Activated CD8-positive, alpha-beta T cell treated with anti-CD3 and anti-CD28 coated beads, Interleukin-2, amount 10 ng/mL, durations not matched to agents 7 days and 5 days (primary cell): ENCODE measurements around the gene BICC1. TPM values are rescaled to one million over a fixed set of nuclear protein-coding genes. Genes with fewer than 3 reads are reported as not detected.
"Not testable (repeated sequence)": the region's sequence is repeated elsewhere in the genome, so short reads cannot be mapped to it uniquely, and the experiment has no call there.

Experiments
- ATAC-seq: fragments of 150-1000 bp; cut with Tn5 transposase; one replicate; pipeline ENCODE4 v1.10.0; 2021; ENCODE audit warnings: moderate library complexity
- CTCF ChIA-PET: fragments of 350-600 bp; sonication (Branson Sonifier 250); formaldehyde crosslinking; loops from one replicate; lab custom pipeline; 2021; ENCODE audit warnings: antibody characterized with exemption; lab: Charles Lee
- POLR2A ChIA-PET: fragments of 350-600 bp; sonication (Branson Sonifier 250); formaldehyde crosslinking; loops from one replicate; lab custom pipeline; 2021; ENCODE audit warnings: antibody characterized with exemption; lab: Charles Lee
- DNase-seq: peaks from one replicate; pipeline ENCODE4 v3.0.0-alpha.2; 2020
- H3K27ac Mint-ChIP-seq: one replicate; pipeline ENCODE4 v1.8.0; 2021; ENCODE audit warnings: mild to moderate bottlenecking, mixed read lengths
- H3K27me3 Mint-ChIP-seq: one replicate; pipeline ENCODE4 v1.8.0; 2021; ENCODE audit warnings: low read depth, mixed read lengths
- H3K36me3 Mint-ChIP-seq: one replicate; pipeline ENCODE4 v1.8.0; 2021; ENCODE audit warnings: low read depth, mixed read lengths
- H3K4me1 Mint-ChIP-seq: one replicate; pipeline ENCODE4 v1.8.0; 2021; ENCODE audit warnings: low read depth, mixed read lengths
- H3K4me3 Mint-ChIP-seq: one replicate; pipeline ENCODE4 v1.8.0; 2021; ENCODE audit warnings: mild to moderate bottlenecking, mixed read lengths
- H3K9me3 Mint-ChIP-seq: one replicate; pipeline ENCODE4 v1.8.0; 2022; ENCODE audit warnings: mixed read lengths; ENCODE audit not compliant: insufficient read depth
- total RNA-seq, 2 experiments: library from RNA; stranded (reverse); gene quantifications; one replicate each; pipeline ENCODE4 v1.2.3, GENCODE V29; 2021

Gene BICC1
- total RNA-seq, 2 experiments from 2014 or later, result not detected

DNA sequence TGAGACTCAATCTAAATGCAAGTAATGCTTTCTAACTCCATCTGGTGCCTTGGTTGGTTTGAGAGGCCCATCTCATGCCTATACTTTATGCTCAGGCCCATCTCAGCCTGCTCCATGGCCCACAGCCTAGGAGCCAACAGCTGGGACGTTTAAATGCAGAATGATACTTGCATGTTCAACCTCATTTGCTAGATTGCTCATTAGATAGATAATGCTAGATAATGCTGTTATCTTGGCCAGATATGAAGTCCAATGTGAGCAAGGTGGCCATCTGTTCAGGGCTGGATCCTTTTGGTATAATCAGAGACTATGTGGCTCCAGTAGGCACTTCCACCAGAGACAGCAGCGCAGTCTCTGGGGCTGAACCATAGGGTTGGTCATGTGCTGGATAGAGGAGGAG, 342.1 kb downstream of the BICC1 start:
- DNase-seq (no peak), ATAC-seq (no peak)
- Mint-ChIP-seq H3K27ac (no peak overlapping the region), H3K36me3 (no peaks in the 10 kb centered on the region), H3K4me1 (no peaks in the 10 kb centered on the region), H3K4me3 (no peak overlapping the region), H3K27me3 (no peaks in the 10 kb centered on the region), H3K9me3 (peaks cover 6% of the 10 kb centered on the region)
- CTCF ChIA-PET, result interaction anchor here (0.8 kb wide), 1 partner anchor 18 kb away, joined by 3 read pairs; no protein-coding TSS in a partner anchor
- POLR2A ChIA-PET, result no interaction called here

DNA sequence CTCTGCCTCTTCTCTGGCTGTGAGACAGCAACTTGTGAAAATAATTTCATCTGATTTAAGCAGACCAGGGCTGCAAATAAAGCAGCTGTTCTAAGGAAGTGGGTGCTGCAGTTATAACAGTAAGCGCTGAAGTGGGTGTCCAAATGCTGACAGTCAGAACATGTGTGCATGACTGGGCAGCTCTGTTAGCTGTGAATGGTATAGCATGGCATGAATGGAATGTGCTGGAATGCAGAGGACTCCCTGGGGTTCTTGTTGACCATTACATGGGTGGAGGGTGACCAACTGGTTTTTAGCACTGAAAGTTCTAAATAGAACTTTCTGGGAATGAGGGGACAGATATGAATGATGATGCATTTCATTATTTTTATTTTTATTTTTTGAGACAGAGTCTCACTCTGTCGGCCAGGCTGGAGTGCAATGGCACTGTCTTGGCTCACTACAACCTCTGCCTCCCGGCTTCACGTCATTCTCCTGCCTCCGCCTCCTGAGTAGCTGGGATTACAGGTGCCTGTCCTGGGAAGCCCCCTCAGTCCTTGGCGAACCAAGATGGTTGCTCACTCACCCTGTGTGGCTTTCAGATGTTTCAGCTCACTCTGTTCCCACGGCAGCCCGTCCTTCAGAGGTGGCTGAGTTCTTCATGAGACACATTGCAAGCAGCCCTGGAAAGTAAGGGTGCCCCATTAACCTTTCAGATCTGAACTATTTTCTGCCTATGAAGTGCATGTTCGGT, 344.0 kb downstream of the BICC1 start:
- ATAC-seq (no peak), DNase-seq (no peak)
- Mint-ChIP-seq H3K4me3 (no peak overlapping the region), H3K27me3 (no peaks in the 10 kb centered on the region), H3K4me1 (no peaks in the 10 kb centered on the region), H3K27ac (no peak overlapping the region), H3K9me3 (peaks cover 6% of the 10 kb centered on the region), H3K36me3 (no peaks in the 10 kb centered on the region)
- ChIA-PET CTCF (no interaction called here), POLR2A (no interaction called here)

DNA sequence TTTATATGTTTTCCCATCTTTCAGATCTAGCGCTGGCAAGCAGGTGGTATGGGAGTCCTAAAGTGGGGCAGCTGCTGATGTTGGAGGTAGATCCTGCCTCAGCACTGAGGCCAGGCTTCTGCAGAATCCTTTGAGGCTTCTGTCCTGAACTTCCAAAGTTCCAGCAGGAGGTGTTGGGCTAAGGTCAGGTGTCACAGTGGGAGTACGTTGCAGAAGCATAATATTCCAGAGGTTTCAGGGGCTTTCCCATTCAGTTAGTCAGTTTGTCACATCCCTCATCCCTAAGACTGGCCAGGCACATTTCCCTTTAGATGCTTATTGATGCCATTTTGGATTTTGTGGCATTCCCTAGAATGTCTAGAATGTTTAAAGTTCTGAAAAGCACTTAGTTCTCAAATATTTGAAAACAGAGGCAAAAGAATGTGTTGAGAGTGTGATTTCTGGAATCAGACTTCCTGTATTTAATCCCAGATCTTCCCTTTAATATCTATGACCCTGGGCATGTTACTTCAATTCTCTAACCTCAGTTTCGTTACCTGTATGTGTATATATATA, 344.7 kb downstream of the BICC1 start:
- Mint-ChIP-seq H3K4me3 (no peak overlapping the region), H3K4me1 (no peaks in the 10 kb centered on the region), H3K36me3 (no peaks in the 10 kb centered on the region), H3K27ac (no peak overlapping the region), H3K27me3 (no peaks in the 10 kb centered on the region), H3K9me3 (peaks cover 6% of the 10 kb centered on the region)
- CTCF ChIA-PET, result no interaction called here
- DNase-seq, result no peak
- POLR2A ChIA-PET, result no interaction called here
- no peak for ATAC-seq

GRCh38 chr10:58858123-58858522, 345.5 kb downstream of the BICC1 start:
- H3K27ac Mint-ChIP-seq, ATAC-seq, H3K4me3 Mint-ChIP-seq, DNase-seq, POLR2A ChIA-PET, H3K36me3 Mint-ChIP-seq, H3K9me3 Mint-ChIP-seq, H3K27me3 Mint-ChIP-seq, H3K4me1 Mint-ChIP-seq, CTCF ChIA-PET: not testable (repeated sequence)

- H3K36me3 Mint-ChIP-seq, result no peaks in the 10 kb centered on the region
- H3K4me1 Mint-ChIP-seq, result no peaks in the 10 kb centered on the region
- H3K27ac Mint-ChIP-seq, result no peak overlapping the region
- H3K4me3 Mint-ChIP-seq, result no peak overlapping the region
- CTCF ChIA-PET, result no interaction called here
- H3K27me3 Mint-ChIP-seq, result no peaks in the 10 kb centered on the region
- H3K9me3 Mint-ChIP-seq, result peaks cover 6% of the 10 kb centered on the region
- POLR2A ChIA-PET, result no interaction called here
- no peak for DNase-seq
- ATAC-seq, result no peak
Measured at GRCh38 chr10:58859526-58859925, 346.9 kb downstream of the BICC1 start.

DNA sequence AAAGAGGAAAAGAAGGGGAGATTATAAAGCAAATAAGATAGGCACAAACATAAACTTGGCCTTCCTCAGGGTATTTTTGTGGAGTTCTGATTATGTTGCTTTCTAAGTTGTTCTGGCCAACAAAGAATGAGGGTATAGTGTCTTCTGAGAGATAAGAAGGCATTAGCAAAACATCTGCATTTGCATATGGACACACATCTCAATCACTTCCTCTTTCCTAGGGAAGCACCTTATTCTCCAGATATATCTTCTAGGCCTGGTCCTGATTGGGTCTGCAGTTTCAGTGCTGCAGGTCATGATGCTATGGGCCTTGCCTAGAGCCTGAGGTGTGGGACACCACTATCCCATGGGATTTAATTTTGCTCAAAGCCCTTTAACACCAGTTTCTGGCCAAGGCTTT, 355.0 kb downstream of the BICC1 start:
- ATAC-seq (no peak), DNase-seq (no peak)
- POLR2A ChIA-PET, result no interaction called here
- Mint-ChIP-seq H3K4me3 (no peak overlapping the region), H3K27me3 (no peaks in the 10 kb centered on the region), H3K9me3 (no peaks in the 10 kb centered on the region), H3K4me1 (no peaks in the 10 kb centered on the region), H3K36me3 (no peaks in the 10 kb centered on the region), H3K27ac (no peak overlapping the region)
- CTCF ChIA-PET, result no interaction called here

DNA sequence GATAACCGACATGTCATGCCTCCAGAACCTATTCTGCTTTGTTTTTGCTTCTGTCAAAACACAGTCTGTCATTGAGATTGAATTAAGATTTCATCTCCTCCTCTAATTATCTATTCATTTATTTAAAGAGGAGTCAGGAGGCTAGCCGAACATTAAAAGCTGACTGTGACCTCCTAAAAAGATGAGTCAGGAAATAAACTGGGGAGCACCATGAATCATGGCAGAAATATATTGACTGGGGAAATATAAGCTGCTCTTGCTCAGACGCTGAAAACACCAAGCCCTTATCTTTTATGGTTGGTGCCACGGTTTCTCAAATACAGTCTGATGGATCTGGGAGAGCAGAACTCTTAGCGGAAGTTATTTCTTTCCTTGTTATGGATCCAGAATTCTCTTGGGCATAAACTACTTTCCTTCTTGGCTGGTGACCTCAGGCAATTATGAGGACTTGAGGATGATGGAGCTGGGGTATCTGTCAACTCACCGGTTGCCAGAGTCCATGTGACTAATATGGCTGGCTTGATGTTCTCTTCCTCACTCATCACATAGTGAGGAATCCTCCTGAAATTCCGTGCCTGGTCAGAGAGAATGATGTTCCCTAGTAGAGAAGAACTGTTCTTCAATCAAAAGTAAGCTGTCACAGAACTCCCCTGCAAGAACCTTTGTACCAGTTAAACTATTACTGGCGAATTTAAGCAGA, 356.2 kb downstream of the BICC1 start:
- POLR2A ChIA-PET, result no interaction called here
- no peaks in the 10 kb centered on the region for H3K4me1 Mint-ChIP-seq
- DNase-seq (no peak), ATAC-seq (no peak)
- H3K36me3 Mint-ChIP-seq, result no peaks in the 10 kb centered on the region
- H3K9me3 Mint-ChIP-seq, result no peaks in the 10 kb centered on the region
- no peak overlapping the region for H3K27ac Mint-ChIP-seq
- H3K4me3 Mint-ChIP-seq, result no peak overlapping the region
- CTCF ChIA-PET, result no interaction called here
- H3K27me3 Mint-ChIP-seq, result no peaks in the 10 kb centered on the region

DNA sequence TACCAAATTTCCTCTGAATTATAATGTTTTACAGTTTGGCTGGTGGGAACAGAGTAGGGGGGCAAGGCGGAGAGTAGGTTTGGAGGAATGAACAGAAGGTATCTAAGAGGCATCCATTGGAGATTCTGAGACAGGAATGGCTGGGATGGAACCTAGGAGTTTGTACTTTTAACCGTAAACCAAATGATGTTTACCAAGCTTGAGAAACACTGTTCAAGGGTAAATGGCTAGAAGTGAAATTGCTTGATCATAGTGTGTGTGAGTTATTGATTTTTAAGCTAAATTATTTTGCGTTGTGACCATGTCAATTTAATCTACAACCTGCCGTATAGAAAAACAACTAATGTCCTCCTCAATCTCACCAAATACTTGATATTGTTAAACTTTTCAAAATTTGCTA, 357.4 kb downstream of the BICC1 start:
- H3K27ac Mint-ChIP-seq, result no peak overlapping the region
- H3K4me1 Mint-ChIP-seq, result no peaks in the 10 kb centered on the region
- H3K27me3 Mint-ChIP-seq, result no peaks in the 10 kb centered on the region
- CTCF ChIA-PET, result no interaction called here
- H3K36me3 Mint-ChIP-seq, result no peaks in the 10 kb centered on the region
- no peak overlapping the region for H3K4me3 Mint-ChIP-seq
- H3K9me3 Mint-ChIP-seq, result no peaks in the 10 kb centered on the region
- DNase-seq (no peak), ATAC-seq (no peak)
- POLR2A ChIA-PET, result interaction anchor here (0.6 kb wide), 1 partner anchor 28 kb away, joined by 3 read pairs; no protein-coding TSS in a partner anchor

- DNase-seq, result no peak
- ATAC-seq, result no peak
- ChIA-PET CTCF (interaction anchor here (1.0 kb wide), 1 partner anchor 19 kb away, joined by 3 read pairs; no protein-coding TSS in a partner anchor), POLR2A (no interaction called here)
- Mint-ChIP-seq H3K9me3 (no peaks in the 10 kb centered on the region), H3K27ac (no peak overlapping the region), H3K27me3 (no peaks in the 10 kb centered on the region), H3K36me3 (no peaks in the 10 kb centered on the region), H3K4me3 (no peak overlapping the region), H3K4me1 (no peaks in the 10 kb centered on the region)
Measured at GRCh38 chr10:58873161-58873560, 360.5 kb downstream of the BICC1 start.

Other genes starting within 250 kb of the BICC1 start
- gene IPMK, start 245.0 kb upstream of the BICC1 start, total RNA-seq, result 1 to 10 TPM; 5.8 to 6.1 TPM
- gene CISD1, start 243.7 kb upstream of the BICC1 start, total RNA-seq, result 10 to 100 TPM; 40.3 to 40.9 TPM
- gene UBE2D1, start 177.9 kb upstream of the BICC1 start, total RNA-seq, result 10 to 100 TPM; 12.2 to 12.3 TPM
- gene TFAM, start 127.5 kb upstream of the BICC1 start, total RNA-seq, result 10 to 100 TPM; 64.1 to 67.2 TPM